ENCODE results near the gene SLC24A3. TPM values are rescaled to one million over a fixed set of nuclear protein-coding genes. Genes with fewer than 3 reads are reported as not detected.
"Not testable (repeated sequence)": the region's sequence is repeated elsewhere in the genome, so short reads cannot be mapped to it uniquely, and the experiment has no call there.

SLC24A3 gene
- total and polyA plus RNA-seq, 4 experiments from 2014 or later: not detected

DNA sequence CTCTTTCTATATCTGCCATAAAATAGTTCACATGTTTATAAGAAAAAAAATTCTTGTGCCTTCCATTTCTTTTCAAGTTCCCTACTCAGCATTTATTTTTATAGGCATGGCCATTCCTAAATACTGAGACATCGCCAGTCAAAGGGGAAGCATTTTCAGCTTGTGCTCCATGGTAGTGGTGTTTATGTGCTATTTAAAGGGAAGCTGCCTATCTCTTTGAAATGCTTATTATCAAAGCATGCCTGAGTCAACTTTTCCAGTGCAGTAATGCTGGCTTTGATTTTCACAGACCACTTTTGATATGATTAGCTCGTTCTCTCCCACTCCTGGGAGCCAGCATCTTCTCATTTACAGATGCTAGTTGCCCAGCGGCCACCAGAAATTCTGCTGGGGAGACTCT is 421.5 kb downstream of the SLC24A3 start:
- peaks cover 0 to 5% (median 3%) of the 10 kb centered on the region in 8 donors for H3K9me3 Mint-ChIP-seq
- no peak overlapping the region for H3K27ac Mint-ChIP-seq
- no peaks in the 10 kb centered on the region for H3K36me3 ChIP-seq (ENCODE audit: insufficient read depth, low read length)
- H3K27ac ChIP-seq (ENCODE audit: low read depth, low read length): no peak overlapping the region
- H3K27me3 Mint-ChIP-seq: peaks cover 0 to 4% of the 10 kb centered on the region in 2 donors
- CTCF ChIA-PET (ENCODE audit: partially characterized antibody): no interaction called here
- H3K4me1 Mint-ChIP-seq: no peaks in the 10 kb centered on the region
- H3K9me3 ChIP-seq (ENCODE audit: control insufficient read depth in 1 of 2, low read length in 2 of 2): no peaks in the 10 kb centered on the region
- H3K27me3 ChIP-seq (ENCODE audit: insufficient read depth, low read length): no peaks in the 10 kb centered on the region
- POLR2A ChIA-PET (ENCODE audit: partially characterized antibody): no interaction called here
- H3K4me3 ChIP-seq (ENCODE audit: low read length in 2 of 2): no peak overlapping the region
- no peak overlapping the region for H3K4me3 Mint-ChIP-seq
- DNase-seq: no peak
- intact Hi-C loops (cut with micrococcal nuclease): no loop called here
- no peaks in the 10 kb centered on the region for H3K36me3 Mint-ChIP-seq
- no peaks in the 10 kb centered on the region for H3K4me1 ChIP-seq (ENCODE audit: insufficient read depth, low read length)

DNA sequence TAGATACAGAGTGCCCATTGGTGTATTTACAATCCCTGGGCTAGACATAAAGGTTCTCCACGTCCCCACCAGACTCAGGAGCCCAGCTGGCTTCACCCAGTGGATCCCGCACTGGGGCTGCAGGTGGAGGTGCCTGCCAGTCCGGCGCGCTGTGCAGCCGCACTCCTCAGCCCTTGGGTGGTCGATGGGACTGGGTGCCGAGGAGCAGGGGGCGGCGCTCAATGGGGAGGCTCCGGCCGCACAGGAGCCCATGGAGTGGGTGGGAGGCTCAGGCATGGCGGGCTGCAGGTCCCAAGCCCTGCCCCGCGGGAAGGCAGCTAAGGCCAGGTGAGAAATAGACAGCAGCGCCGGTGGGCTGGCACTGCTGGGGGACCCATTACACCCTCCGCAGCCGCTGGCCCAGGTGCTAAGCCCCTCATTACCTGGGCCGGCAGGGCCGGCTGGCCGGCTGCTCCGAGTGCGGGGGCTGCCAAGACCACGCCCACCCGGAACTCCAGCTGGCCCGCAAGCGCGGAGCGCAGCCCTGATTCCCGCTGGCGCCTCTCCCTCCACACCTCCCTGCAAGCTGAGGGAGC is 427.1 kb downstream of the SLC24A3 start:
- intact Hi-C loops (cut with micrococcal nuclease); H3K27me3 Mint-ChIP-seq; H3K4me3 Mint-ChIP-seq; H3K36me3 Mint-ChIP-seq; H3K9me3 ChIP-seq (ENCODE audit: control insufficient read depth in 1 of 2, low read length in 2 of 2); H3K9me3 Mint-ChIP-seq; H3K4me3 ChIP-seq (ENCODE audit: low read length in 2 of 2); H3K4me1 ChIP-seq (ENCODE audit: insufficient read depth, low read length); DNase-seq; H3K27me3 ChIP-seq (ENCODE audit: insufficient read depth, low read length); POLR2A ChIA-PET (ENCODE audit: partially characterized antibody); CTCF ChIA-PET (ENCODE audit: partially characterized antibody); H3K27ac ChIP-seq (ENCODE audit: low read depth, low read length); H3K36me3 ChIP-seq (ENCODE audit: insufficient read depth, low read length); H3K4me1 Mint-ChIP-seq; H3K27ac Mint-ChIP-seq: not testable (repeated sequence)

DNA sequence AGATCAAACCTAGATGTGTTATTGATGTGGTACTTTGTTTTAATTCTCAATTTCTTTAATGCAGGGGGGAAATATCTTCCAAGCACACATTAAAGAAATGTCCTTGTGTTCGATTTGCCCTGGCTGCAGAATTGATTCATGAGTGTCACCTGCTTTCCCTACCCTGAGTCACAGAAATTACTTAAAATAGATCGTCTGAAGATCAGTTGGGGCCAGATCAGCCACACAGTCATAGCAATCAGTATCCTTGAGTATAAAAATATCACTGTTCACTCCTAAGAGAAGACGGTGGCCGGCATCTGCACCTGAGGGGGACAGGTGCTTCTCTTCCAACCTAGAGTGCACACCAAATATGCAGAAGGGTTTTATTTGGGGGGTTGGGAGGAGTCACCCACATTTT is 430.4 kb downstream of the SLC24A3 start:
- H3K9me3 ChIP-seq (ENCODE audit: control insufficient read depth in 1 of 2, low read length in 2 of 2): no peaks in the 10 kb centered on the region
- no peaks in the 10 kb centered on the region for H3K4me1 Mint-ChIP-seq
- no peak for DNase-seq
- no peak overlapping the region for H3K4me3 ChIP-seq (ENCODE audit: low read length in 2 of 2)
- H3K27ac Mint-ChIP-seq: no peak overlapping the region
- H3K9me3 Mint-ChIP-seq: no peaks in the 10 kb centered on the region
- H3K4me1 ChIP-seq (ENCODE audit: insufficient read depth, low read length): no peaks in the 10 kb centered on the region
- no peak overlapping the region for H3K4me3 Mint-ChIP-seq
- H3K36me3 Mint-ChIP-seq: no peaks in the 10 kb centered on the region
- intact Hi-C loops (cut with micrococcal nuclease): no loop called here
- peaks cover 0 to 2% of the 10 kb centered on the region in 2 donors for H3K27me3 Mint-ChIP-seq
- no peaks in the 10 kb centered on the region for H3K27me3 ChIP-seq (ENCODE audit: insufficient read depth, low read length)
- no peaks in the 10 kb centered on the region for H3K36me3 ChIP-seq (ENCODE audit: insufficient read depth, low read length)
- POLR2A ChIA-PET (ENCODE audit: partially characterized antibody): no interaction called here
- H3K27ac ChIP-seq (ENCODE audit: low read depth, low read length): no peak overlapping the region
- CTCF ChIA-PET (ENCODE audit: partially characterized antibody): no interaction called here

DNA sequence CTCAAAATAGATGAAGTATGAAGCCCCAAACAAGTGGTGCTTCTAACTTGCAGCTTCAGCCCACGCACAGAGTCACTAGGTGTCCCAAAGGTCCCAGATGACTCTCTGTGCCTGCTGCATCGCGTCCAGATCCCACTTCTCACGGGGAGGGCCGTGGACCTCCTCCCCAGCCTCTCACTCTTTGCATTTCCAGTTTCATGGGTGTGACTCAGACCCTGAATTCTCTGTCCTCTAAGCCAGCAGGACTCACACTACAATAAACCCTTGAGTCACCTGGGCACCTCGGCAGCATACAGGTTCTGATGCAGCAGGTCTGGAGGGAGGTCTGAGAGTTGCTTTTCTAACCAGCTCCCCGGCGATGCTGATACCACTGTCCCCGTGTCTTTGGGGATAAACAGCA is 431.6 kb downstream of the SLC24A3 start:
- intact Hi-C loops (cut with micrococcal nuclease): no loop called here
- no peaks in the 10 kb centered on the region for H3K36me3 ChIP-seq (ENCODE audit: insufficient read depth, low read length)
- H3K27ac Mint-ChIP-seq: no peak overlapping the region
- no peak overlapping the region for H3K27ac ChIP-seq (ENCODE audit: low read depth, low read length)
- H3K27me3 ChIP-seq (ENCODE audit: insufficient read depth, low read length): no peaks in the 10 kb centered on the region
- no peaks in the 10 kb centered on the region for H3K4me1 Mint-ChIP-seq
- no peak overlapping the region for H3K4me3 Mint-ChIP-seq
- H3K4me1 ChIP-seq (ENCODE audit: insufficient read depth, low read length): no peaks in the 10 kb centered on the region
- peaks cover 0 to 2% of the 10 kb centered on the region in 2 donors for H3K27me3 Mint-ChIP-seq
- CTCF ChIA-PET (ENCODE audit: partially characterized antibody): interaction anchor here (1.0 kb wide), 1 partner anchor 16 kb away, joined by 3 read pairs; no protein-coding TSS in a partner anchor
- H3K36me3 Mint-ChIP-seq: no peaks in the 10 kb centered on the region
- POLR2A ChIA-PET (ENCODE audit: partially characterized antibody): no interaction called here
- no peak for DNase-seq
- no peaks in the 10 kb centered on the region for H3K9me3 ChIP-seq (ENCODE audit: control insufficient read depth in 1 of 2, low read length in 2 of 2)
- H3K9me3 Mint-ChIP-seq: no peaks in the 10 kb centered on the region
- H3K4me3 ChIP-seq (ENCODE audit: low read length in 2 of 2): no peak overlapping the region

DNA sequence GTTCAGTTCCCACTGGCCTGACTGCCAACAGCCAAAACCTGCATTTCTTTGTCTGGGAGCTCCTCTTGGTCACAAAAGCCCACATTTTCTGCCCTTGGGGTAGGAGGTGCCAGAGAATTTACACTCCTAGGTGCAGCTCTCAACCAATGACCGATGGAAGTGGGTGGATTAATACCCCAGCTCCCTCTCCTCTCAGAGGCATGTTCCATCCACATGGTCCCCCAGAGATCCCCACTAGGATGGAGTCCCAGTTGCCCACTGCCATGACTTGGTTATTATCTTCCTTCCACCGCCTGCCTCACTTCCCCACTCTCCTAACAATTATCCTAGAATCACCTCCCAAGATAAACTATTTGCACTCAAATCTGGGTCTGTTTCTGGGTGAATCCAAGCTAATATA is 434.5 kb downstream of the SLC24A3 start:
- CTCF ChIA-PET (ENCODE audit: partially characterized antibody): no interaction called here
- POLR2A ChIA-PET (ENCODE audit: partially characterized antibody): no interaction called here
- H3K27ac Mint-ChIP-seq: no peak overlapping the region

DNA sequence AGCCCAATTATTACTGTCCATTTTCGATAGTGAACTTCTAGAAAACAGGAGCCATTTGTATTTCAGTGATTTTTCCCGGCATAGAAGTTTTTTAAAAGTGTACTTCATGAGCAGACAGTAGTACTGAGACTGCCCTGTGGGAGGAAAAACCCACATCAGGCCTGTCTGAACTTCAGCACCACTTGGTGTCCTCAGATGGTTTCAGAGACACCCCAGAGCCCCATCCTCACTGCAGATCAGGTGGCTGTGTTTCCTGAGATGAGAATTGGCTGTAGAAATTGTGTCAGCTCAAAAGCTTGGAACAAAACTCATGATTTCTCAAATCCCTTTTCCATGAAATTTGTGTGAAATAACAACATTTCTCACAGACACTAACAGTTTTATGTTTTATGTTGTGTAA is 435.6 kb downstream of the SLC24A3 start:
- Histone ChIP-seq H3K27me3 (ENCODE audit: insufficient read depth, low read length) (no peaks in the 10 kb centered on the region), H3K4me1 (ENCODE audit: insufficient read depth, low read length) (no peaks in the 10 kb centered on the region), H3K27ac (ENCODE audit: low read depth, low read length) (no peak overlapping the region), H3K4me3 (ENCODE audit: low read length in 2 of 2) (no peak overlapping the region), H3K9me3 (ENCODE audit: control insufficient read depth in 1 of 2, low read length in 2 of 2) (no peaks in the 10 kb centered on the region), H3K36me3 (ENCODE audit: insufficient read depth, low read length) (no peaks in the 10 kb centered on the region)
- Mint-ChIP-seq H3K27me3 (peaks cover 0 to 2% of the 10 kb centered on the region in 2 donors), H3K36me3 (no peaks in the 10 kb centered on the region), H3K27ac (no peak overlapping the region), H3K9me3 (peaks cover 0 to 8% (median 0%) of the 10 kb centered on the region in 8 donors), H3K4me3 (no peak overlapping the region), H3K4me1 (no peaks in the 10 kb centered on the region)
- intact Hi-C loops (cut with micrococcal nuclease): no loop called here
- CTCF ChIA-PET (ENCODE audit: partially characterized antibody): no interaction called here
- POLR2A ChIA-PET (ENCODE audit: partially characterized antibody): no interaction called here
- no peak for DNase-seq

More for the DNA sequence above, 434.5 kb downstream of the SLC24A3 start:
- Mint-ChIP-seq H3K4me3 (no peak overlapping the region), H3K27me3 (peaks cover 0 to 2% of the 10 kb centered on the region in 2 donors), H3K4me1 (no peaks in the 10 kb centered on the region), H3K36me3 (no peaks in the 10 kb centered on the region), H3K9me3 (peaks cover 0 to 5% (median 0%) of the 10 kb centered on the region in 8 donors)
- no peak overlapping the region for H3K27ac ChIP-seq (ENCODE audit: low read depth, low read length)
- no peaks in the 10 kb centered on the region for H3K27me3 ChIP-seq (ENCODE audit: insufficient read depth, low read length)
- H3K4me3 ChIP-seq (ENCODE audit: low read length in 2 of 2): no peak overlapping the region
- no peak for DNase-seq
- no peaks in the 10 kb centered on the region for H3K9me3 ChIP-seq (ENCODE audit: control insufficient read depth in 1 of 2, low read length in 2 of 2)
- H3K36me3 ChIP-seq (ENCODE audit: insufficient read depth, low read length): no peaks in the 10 kb centered on the region
- intact Hi-C loops (cut with micrococcal nuclease): no loop called here
- H3K4me1 ChIP-seq (ENCODE audit: insufficient read depth, low read length): no peaks in the 10 kb centered on the region

DNA sequence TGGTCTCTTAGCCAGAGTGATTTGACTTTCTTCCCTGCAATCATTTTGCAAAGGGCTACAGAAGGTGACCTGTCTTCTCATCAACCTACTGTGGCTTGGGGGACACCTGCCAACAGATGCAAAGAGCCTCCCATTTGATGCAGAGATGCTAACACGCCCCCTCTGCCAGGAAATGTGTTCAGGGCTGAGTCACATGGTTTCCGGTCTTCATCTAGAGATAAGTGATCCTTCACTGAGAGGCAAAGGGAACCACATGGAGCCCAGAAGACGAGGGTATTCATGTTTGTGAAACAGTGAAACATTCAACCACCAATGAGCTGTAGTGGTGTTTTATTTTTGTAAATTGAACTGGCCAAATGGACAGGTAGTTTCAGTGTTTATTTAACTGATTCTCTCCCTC is 436.6 kb downstream of the SLC24A3 start:
- POLR2A ChIA-PET (ENCODE audit: partially characterized antibody): no interaction called here
- no peaks in the 10 kb centered on the region for H3K4me1 ChIP-seq (ENCODE audit: insufficient read depth, low read length)

DNA sequence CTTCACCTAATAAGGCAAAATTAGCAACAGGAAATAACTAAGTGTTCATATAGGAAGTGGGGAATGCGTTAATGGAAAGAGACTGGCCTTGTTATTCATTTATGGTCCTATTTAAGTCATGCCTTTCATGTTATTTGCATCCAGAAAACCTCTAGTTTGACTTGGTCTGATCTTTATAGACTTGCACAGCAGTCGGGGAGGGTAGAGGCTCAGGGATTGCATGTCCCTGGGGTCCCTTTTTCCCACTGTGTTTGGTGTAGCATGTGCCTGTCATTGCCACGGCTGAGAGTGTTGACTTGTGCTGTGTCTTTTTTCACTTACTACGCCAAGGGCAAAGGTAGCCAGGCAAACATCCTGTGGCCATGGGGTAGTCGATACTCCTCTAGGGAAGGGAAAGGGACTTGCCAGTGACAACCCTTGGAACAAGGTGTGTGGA is 440.2 kb downstream of the SLC24A3 start:
- Histone ChIP-seq H3K4me3 (ENCODE audit: low read length in 2 of 2) (no peak overlapping the region), H3K27ac (ENCODE audit: low read depth, low read length) (no peak overlapping the region), H3K9me3 (ENCODE audit: control insufficient read depth in 1 of 2, low read length in 2 of 2) (no peaks in the 10 kb centered on the region), H3K4me1 (ENCODE audit: insufficient read depth, low read length) (no peaks in the 10 kb centered on the region), H3K36me3 (ENCODE audit: insufficient read depth, low read length) (no peaks in the 10 kb centered on the region), H3K27me3 (ENCODE audit: insufficient read depth, low read length) (no peaks in the 10 kb centered on the region)
- no peak overlapping the region for H3K27ac Mint-ChIP-seq
- DNase-seq: no peak
- POLR2A ChIA-PET (ENCODE audit: partially characterized antibody): no interaction called here
- no peak overlapping the region for H3K4me3 Mint-ChIP-seq
- H3K36me3 Mint-ChIP-seq: no peaks in the 10 kb centered on the region
- no peaks in the 10 kb centered on the region for H3K4me1 Mint-ChIP-seq
- peaks cover 5 to 8% of the 10 kb centered on the region in 2 donors for H3K27me3 Mint-ChIP-seq
- peaks cover 0 to 8% (median under 1%) of the 10 kb centered on the region in 8 donors for H3K9me3 Mint-ChIP-seq
- CTCF ChIA-PET (ENCODE audit: partially characterized antibody): no interaction called here
- intact Hi-C loops (cut with micrococcal nuclease): no loop called here

More for the DNA sequence above, 436.6 kb downstream of the SLC24A3 start:
- no peak for DNase-seq
- no peaks in the 10 kb centered on the region for H3K9me3 ChIP-seq (ENCODE audit: control insufficient read depth in 1 of 2, low read length in 2 of 2)
- no peaks in the 10 kb centered on the region for H3K36me3 ChIP-seq (ENCODE audit: insufficient read depth, low read length)
- H3K27me3 Mint-ChIP-seq: peaks cover 1 to 2% of the 10 kb centered on the region in 2 donors
- H3K4me3 Mint-ChIP-seq: no peak overlapping the region
- peaks cover 0 to 8% (median 0%) of the 10 kb centered on the region in 8 donors for H3K9me3 Mint-ChIP-seq
- no peaks in the 10 kb centered on the region for H3K27me3 ChIP-seq (ENCODE audit: insufficient read depth, low read length)
- no peak overlapping the region for H3K27ac Mint-ChIP-seq
- no peaks in the 10 kb centered on the region for H3K36me3 Mint-ChIP-seq
- H3K4me3 ChIP-seq (ENCODE audit: low read length in 2 of 2): no peak overlapping the region
- CTCF ChIA-PET (ENCODE audit: partially characterized antibody): no interaction called here
- H3K27ac ChIP-seq (ENCODE audit: low read depth, low read length): no peak overlapping the region
- H3K4me1 Mint-ChIP-seq: no peaks in the 10 kb centered on the region
- intact Hi-C loops (cut with micrococcal nuclease): no loop called here

All from CD4-positive, alpha-beta memory T cell (primary cell).